H9 (cell line): ENCODE measurements around the gene ARAP2. TPM values are rescaled to one million over a fixed set of nuclear protein-coding genes. Genes with fewer than 3 reads are reported as not detected.

Source experiments
- DNase-seq: peaks from one replicate; pipeline ENCODE4 v3.0.0-alpha.2; 2017
- H2AFZ ChIP-seq: one replicate; pipeline ENCODE4 v1.6.1; 2013; ENCODE audit warnings: mild to moderate bottlenecking, low read length, control low read depth, moderate library complexity
- H2AK5ac ChIP-seq: 2 replicates; pipeline ENCODE4 v1.6.1; 2013; ENCODE audit warnings: low read length, control low read depth, mixed read lengths; ENCODE audit not compliant: insufficient read length
- H2BK120ac ChIP-seq: one replicate; pipeline ENCODE4 v1.6.1; 2013; ENCODE audit warnings: low read depth, mild to moderate bottlenecking, low read length, control low read depth, inconsistent platforms; ENCODE audit not compliant: poor library complexity, severe bottlenecking
- H2BK12ac ChIP-seq: 2 replicates; pipeline ENCODE4 v1.6.1; 2013; ENCODE audit warnings: low read length, control low read depth, mixed read lengths, low read depth; ENCODE audit not compliant: insufficient read length
- H2BK15ac ChIP-seq: 2 replicates; pipeline ENCODE4 v1.6.1; 2013; ENCODE audit warnings: low read depth, low read length, control low read depth
- H2BK20ac ChIP-seq: one replicate; pipeline ENCODE4 v1.6.1; 2013; ENCODE audit warnings: low read depth, mild to moderate bottlenecking, low read length, control low read depth, inconsistent platforms; ENCODE audit not compliant: poor library complexity, severe bottlenecking
- H2BK5ac ChIP-seq: 2 replicates; pipeline ENCODE4 v1.6.1; 2013; ENCODE audit warnings: low read length, control low read depth, mixed read lengths; ENCODE audit not compliant: insufficient read length
- H3K14ac ChIP-seq: 2 replicates; pipeline ENCODE4 v1.6.1; 2013; ENCODE audit warnings: low read length, control low read depth; ENCODE audit not compliant: insufficient read depth
- H3K18ac ChIP-seq: 2 replicates; pipeline ENCODE4 v1.6.1; 2013; ENCODE audit warnings: low read depth, mild to moderate bottlenecking, mixed read lengths, low read length, control low read depth; ENCODE audit not compliant: insufficient read length
- H3K23ac ChIP-seq: 2 replicates; pipeline ENCODE4 v1.6.1; 2013; ENCODE audit warnings: low read length, control low read depth, mixed read lengths, low read depth; ENCODE audit not compliant: insufficient read length
- H3K23me2 ChIP-seq: 2 replicates; pipeline ENCODE4 v1.6.1; 2013; ENCODE audit warnings: low read depth, mild to moderate bottlenecking, mixed read lengths, low read length, control low read depth; ENCODE audit not compliant: insufficient read length, poor library complexity, severe bottlenecking
- H3K27ac ChIP-seq: 2 replicates; pipeline ENCODE4 v1.5.1; 2013; ENCODE audit warnings: low read length, control low read depth, mixed read lengths, low read depth; ENCODE audit not compliant: insufficient read length
- H3K27me3 ChIP-seq: 2 replicates; pipeline ENCODE4 v1.6.1; 2013; ENCODE audit warnings: low read length, control low read depth, inconsistent platforms; ENCODE audit not compliant: insufficient read depth
- H3K4ac ChIP-seq: 2 replicates; pipeline ENCODE4 v1.6.1; 2013; ENCODE audit warnings: low read depth, mild to moderate bottlenecking, control low read depth, inconsistent platforms, low read length, moderate library complexity
- H3K4me1 ChIP-seq: 2 replicates; pipeline ENCODE4 v1.6.1; 2013; ENCODE audit warnings: low read length, control low read depth, inconsistent platforms; ENCODE audit not compliant: insufficient read depth
- H3K4me2 ChIP-seq: 2 replicates; pipeline ENCODE4 v1.6.1; 2013; ENCODE audit warnings: low read length, control low read depth, mixed read lengths; ENCODE audit not compliant: insufficient read length, insufficient read depth
- H3K56ac ChIP-seq: 2 replicates; pipeline ENCODE4 v1.6.1; 2013; ENCODE audit warnings: low read depth, mild to moderate bottlenecking, mixed read lengths, low read length, control low read depth; ENCODE audit not compliant: insufficient read length
- H3K79me1 ChIP-seq: 2 replicates; pipeline ENCODE4 v1.6.1; 2013; ENCODE audit warnings: low read depth, mild to moderate bottlenecking, moderate library complexity, low read length, control low read depth, inconsistent platforms; ENCODE audit not compliant: insufficient read depth, poor library complexity, severe bottlenecking
- H3K79me2 ChIP-seq: 2 replicates; pipeline ENCODE4 v1.6.1; 2013; ENCODE audit warnings: low read length, control low read depth, inconsistent platforms; ENCODE audit not compliant: insufficient read depth
- H3K9ac ChIP-seq: 2 replicates; pipeline ENCODE4 v1.6.1; 2013; ENCODE audit warnings: low read length, control low read depth, mixed read lengths; ENCODE audit not compliant: insufficient read length; ENCODE audit errors: extremely low read depth
- H3K9me3 ChIP-seq: one replicate; pipeline ENCODE4 v1.6.1; 2013; ENCODE audit warnings: low read depth, low read length, inconsistent platforms; ENCODE audit not compliant: control insufficient read depth
- H3T11ph ChIP-seq: one replicate; pipeline ENCODE4 v1.6.1; 2013; ENCODE audit warnings: mild to moderate bottlenecking, low read length, control low read depth, inconsistent platforms
- H4K20me1 ChIP-seq: one replicate; pipeline ENCODE4 v1.6.1; 2013; ENCODE audit not compliant: control insufficient read depth, insufficient read length, insufficient read depth
- H4K5ac ChIP-seq: 2 replicates; pipeline ENCODE4 v1.6.1; 2013; ENCODE audit warnings: low read depth, mild to moderate bottlenecking, mixed read lengths, low read length, control low read depth; ENCODE audit not compliant: insufficient read length
- H4K8ac ChIP-seq: replicated peaks from 2 replicates; pipeline ENCODE4 v1.6.1; 2013; ENCODE audit warnings: low read length, control low read depth, mixed read lengths, low read depth; ENCODE audit not compliant: insufficient read length
- H4K91ac ChIP-seq: 2 replicates; pipeline ENCODE4 v1.6.1; 2013; ENCODE audit warnings: low read depth, mild to moderate bottlenecking, moderate library complexity, mixed read lengths, low read length, control low read depth; ENCODE audit not compliant: insufficient read length
- H3K27ac Mint-ChIP-seq, 3 experiments: 2 replicates in 2 of 3; 3 replicates in 1 of 3; pipeline ENCODE4 v1.8.0; 2020 to 2021; ENCODE audit warnings: mixed read lengths in 3 of 3, mild to moderate bottlenecking in 1 of 3, moderate library complexity in 1 of 3
- H3K27me3 Mint-ChIP-seq: 2 replicates; pipeline ENCODE4 v1.8.0; 2021; ENCODE audit warnings: low read depth, mild to moderate bottlenecking, moderate library complexity, mixed read lengths
- H3K36me3 Mint-ChIP-seq, 3 experiments: 2 replicates in 2 of 3; 3 replicates in 1 of 3; pipeline ENCODE4 v1.8.0; 2020 to 2021; ENCODE audit warnings: low read depth in 3 of 3, mixed read lengths in 3 of 3; ENCODE audit not compliant: insufficient read depth in 1 of 3
- H3K4me1 Mint-ChIP-seq, 2 experiments: 2 replicates each; pipeline ENCODE4 v1.8.0; 2020; ENCODE audit warnings: mixed read lengths in 2 of 2
- H3K4me3 Mint-ChIP-seq, 2 experiments: 2 replicates in 1 of 2; 3 replicates in 1 of 2; pipeline ENCODE4 v1.8.0; 2020 to 2021; ENCODE audit warnings: mild to moderate bottlenecking in 2 of 2, mixed read lengths in 2 of 2, moderate library complexity in 1 of 2
- H3K9me3 Mint-ChIP-seq, 2 experiments: 2 replicates in 1 of 2; 3 replicates in 1 of 2; pipeline ENCODE4 v1.8.0; 2020; ENCODE audit warnings: mild to moderate bottlenecking in 2 of 2, mixed read lengths in 2 of 2, moderate library complexity in 1 of 2
- CTCF ChIP-seq: fragments of 200-600 bp; sonication (generic); conservative IDR thresholded peaks from 3 replicates; pipeline ENCODE4 v1.8.0; 2021; ENCODE audit warnings: antibody characterized with exemption, mild to moderate bottlenecking
- WGBS: extraction: QIAGEN DNeasy Blood & Tissue Kit; methylation state at CpG from one replicate; pipeline ENCODE4 v1.1.7; 2013; ENCODE audit warnings: missing lambda C conversion rate, low lambda C conversion rate, mixed read lengths; ENCODE audit not compliant: insufficient read length; ENCODE audit errors: extremely low coverage; 5-methylcytosine and 5-hydroxymethylcytosine counted together
- total RNA-seq: library from RNA; stranded (reverse); gene quantifications from 2 replicates; pipeline ENCODE4 v1.2.1, GENCODE V29; 2021

ARAP2 gene
- total RNA-seq, 1 experiment from 2014 or later, result 6.3 TPM

GRCh38 chr4:36159208-36159607 lies 85.1 kb downstream of the ARAP2 start:
- Mint-ChIP-seq H3K4me1 (peaks cover 4 to 9% of the 10 kb centered on the region in 2 experiments), H3K36me3 (no peaks in the 10 kb centered on the region), H3K4me3 (no peak overlapping the region), H3K27ac (no peak overlapping the region), H3K9me3 (no peaks in the 10 kb centered on the region), H3K27me3 (no peaks in the 10 kb centered on the region)
- H4K91ac ChIP-seq, result no peak overlapping the region
- no peak overlapping the region for H3K18ac ChIP-seq
- DNase-seq, result peak; percentile 40
- no peaks in the 10 kb centered on the region for H3K79me2 ChIP-seq
- no CpG with 5 or more reads among the region's 5 CpGs for WGBS
- H3K23me2 ChIP-seq, result no peaks in the 10 kb centered on the region
- H4K20me1 ChIP-seq, result no peaks in the 10 kb centered on the region
- no peak overlapping the region for H4K5ac ChIP-seq
- no peaks in the 10 kb centered on the region for H3K27me3 ChIP-seq
- no peaks in the 10 kb centered on the region for H3K79me1 ChIP-seq
- H3K14ac ChIP-seq, result no peak overlapping the region
- no peak overlapping the region for H2BK120ac ChIP-seq
- H2AFZ ChIP-seq, result no peak overlapping the region
- no peak overlapping the region for H2BK15ac ChIP-seq
- TF ChIP-seq CTCF, result peak; percentile 64
- no peaks in the 10 kb centered on the region for H3K4me1 ChIP-seq
- no peak overlapping the region for H2BK20ac ChIP-seq
- H3T11ph ChIP-seq, result no peak overlapping the region
- H3K4me2 ChIP-seq, result no peak overlapping the region
- H2BK5ac ChIP-seq, result no peak overlapping the region
- no peak overlapping the region for H3K27ac ChIP-seq
- H2BK12ac ChIP-seq, result no peak overlapping the region
- no peak overlapping the region for H2AK5ac ChIP-seq
- H3K9me3 ChIP-seq, result no peaks in the 10 kb centered on the region
- no peak overlapping the region for H3K4ac ChIP-seq
- H3K23ac ChIP-seq, result no peak overlapping the region
- H3K56ac ChIP-seq, result no peak overlapping the region
- H3K9ac ChIP-seq, result no peak overlapping the region
- no peak overlapping the region for H4K8ac ChIP-seq
